ENCODE data around the gene PIK3R1.

PIK3R1 gene

GRCh38 chr5:68332080-68332451 lies 116.5 kb downstream of the PIK3R1 start:
- no peak for DNase-seq

DNA sequence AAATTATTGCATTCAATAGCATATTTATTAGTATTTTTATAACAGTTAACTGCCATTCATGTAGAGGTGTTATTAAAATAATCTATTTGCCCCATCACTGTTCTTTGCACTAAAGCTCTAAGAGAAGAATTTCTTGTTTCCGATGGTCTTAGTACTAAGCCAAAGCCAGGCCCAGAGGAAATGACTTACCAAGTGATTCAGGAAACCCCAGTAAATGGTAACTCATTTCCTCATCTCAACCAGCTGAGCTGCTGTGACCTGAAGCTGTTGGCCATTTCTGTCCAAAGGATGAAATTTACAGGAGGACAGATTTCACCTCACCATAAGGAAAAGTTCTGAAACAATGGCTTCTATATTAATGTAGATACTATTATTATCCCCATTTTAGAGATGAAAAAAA lies 117.0 kb downstream of the PIK3R1 start:
- DNase-seq: no peak

DNA sequence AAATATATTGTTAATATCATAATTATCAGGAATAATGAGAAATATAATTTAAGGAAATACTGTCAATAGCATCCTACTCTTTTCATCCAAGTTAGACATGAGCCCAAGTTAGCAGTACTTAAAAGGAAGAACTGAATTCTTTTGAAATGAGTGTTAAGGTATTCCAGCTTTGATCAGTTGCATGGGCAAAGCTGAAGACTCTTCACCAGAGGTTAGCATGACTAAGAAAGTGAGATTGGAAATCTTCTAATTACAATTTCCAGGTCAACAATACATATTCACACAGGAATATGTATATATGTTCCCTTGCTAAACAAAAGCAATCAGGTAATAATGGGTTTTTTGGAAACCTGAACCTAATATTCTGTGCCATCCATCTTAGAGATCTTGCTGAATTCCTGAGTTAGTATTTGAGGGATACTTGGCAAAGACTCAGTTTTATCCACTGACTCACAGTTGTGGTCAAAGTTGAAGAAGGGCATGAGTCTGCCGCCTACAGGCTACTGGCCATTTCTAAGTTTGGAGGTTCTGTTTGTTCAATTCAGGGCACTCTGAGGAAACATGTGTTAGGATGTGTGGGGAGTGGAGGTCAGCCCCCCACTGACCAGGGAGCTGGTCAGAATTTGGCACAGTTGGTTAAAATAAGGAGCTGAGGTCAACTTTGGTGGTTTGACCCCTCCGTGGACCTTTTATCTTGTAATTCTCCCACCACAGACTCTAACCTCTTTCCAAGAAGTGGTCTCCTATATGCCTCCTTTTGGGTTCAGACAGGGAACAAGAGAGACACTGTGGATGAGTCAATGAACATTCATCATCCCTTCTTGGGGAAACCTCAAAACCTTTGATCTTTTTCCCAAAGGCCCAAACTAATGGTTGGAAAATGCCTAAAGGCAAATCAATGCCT lies 118.3 kb downstream of the PIK3R1 start:
- DNase-seq: no peak

GRCh38 chr5:68334553-68334886 lies 119.0 kb downstream of the PIK3R1 start:
- DNase-seq: no peak

DNA sequence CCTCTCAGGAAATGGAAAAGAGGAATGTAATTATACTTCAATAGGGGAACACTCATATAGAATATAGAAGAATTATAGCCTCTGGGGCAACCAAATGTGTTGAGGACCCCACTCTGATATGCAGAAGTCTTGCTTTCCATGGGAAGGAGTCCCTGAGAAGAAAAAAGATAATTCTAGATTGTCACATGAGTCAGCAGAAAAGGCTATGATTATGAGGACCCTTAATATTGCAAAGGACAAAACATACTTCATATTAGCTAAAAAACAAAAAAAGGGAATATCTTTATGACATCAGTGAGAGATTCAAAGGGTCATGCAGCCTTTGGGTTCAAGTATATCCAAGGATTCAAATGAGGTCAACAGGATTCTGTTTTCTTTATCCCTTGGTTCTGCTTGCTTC lies 119.5 kb downstream of the PIK3R1 start:
- no peak for DNase-seq

DNA sequence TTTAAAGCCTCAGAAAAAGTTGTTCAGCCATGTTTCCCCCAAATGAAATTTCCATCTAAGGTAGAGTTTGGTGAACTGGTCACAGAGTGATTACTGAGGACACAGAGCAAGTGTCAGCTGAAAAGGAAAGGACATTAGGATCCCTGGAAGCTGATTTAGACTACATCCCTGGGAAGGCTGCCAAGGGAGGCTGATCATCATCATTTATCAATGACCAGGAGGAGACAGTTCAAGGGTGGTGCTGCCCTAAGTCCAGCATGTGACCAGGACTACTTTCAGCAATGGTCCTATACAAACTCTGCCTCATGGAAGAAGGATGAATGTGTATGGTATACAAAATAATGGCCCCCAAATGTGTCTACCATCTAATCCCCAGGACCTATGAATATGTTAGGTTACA lies 120.6 kb downstream of the PIK3R1 start:
- DNase-seq: no peak

GRCh38 chr5:68337235-68337634 lies 121.7 kb downstream of the PIK3R1 start:
- DNase-seq: no peak

- no peak for DNase-seq
These were observed 124.4 kb downstream of the PIK3R1 start for GRCh38 chr5:68339921-68340321.

GRCh38 chr5:68341006-68341405 lies 125.5 kb downstream of the PIK3R1 start:
- DNase-seq: no peak

DNA sequence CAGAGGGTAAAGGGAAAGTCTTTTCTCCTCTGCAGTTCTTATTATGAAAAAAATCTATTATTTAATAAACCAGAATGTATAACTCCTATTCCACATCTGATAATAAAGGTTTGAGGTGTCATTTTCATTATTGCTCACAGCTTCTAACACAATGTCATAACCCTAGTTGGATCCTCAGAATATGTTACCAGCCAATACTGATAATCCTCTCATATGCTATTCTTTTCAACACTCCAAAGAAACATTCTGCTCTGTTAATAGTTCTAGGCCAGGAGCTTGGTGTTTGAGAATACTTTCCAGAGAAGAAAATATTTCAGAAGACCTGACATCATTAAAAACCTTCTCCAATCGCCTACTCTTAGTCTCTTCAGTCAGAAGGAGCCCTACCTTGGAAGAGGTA lies 127.1 kb downstream of the PIK3R1 start:
- no peak for DNase-seq

- DNase-seq: no peak
These were observed 127.9 kb downstream of the PIK3R1 start for GRCh38 chr5:68343421-68343826.

GRCh38 chr5:68344447-68345111 lies 129.0 kb downstream of the PIK3R1 start:
- DNase-seq: no peak

GRCh38 chr5:68345171-68345570 lies 129.6 kb downstream of the PIK3R1 start:
- no peak for DNase-seq

GRCh38 chr5:68345582-68345981 lies 130.0 kb downstream of the PIK3R1 start:
- DNase-seq: no peak

- DNase-seq: no peak
These were observed 132.0 kb downstream of the PIK3R1 start for GRCh38 chr5:68347536-68347935.

DNA sequence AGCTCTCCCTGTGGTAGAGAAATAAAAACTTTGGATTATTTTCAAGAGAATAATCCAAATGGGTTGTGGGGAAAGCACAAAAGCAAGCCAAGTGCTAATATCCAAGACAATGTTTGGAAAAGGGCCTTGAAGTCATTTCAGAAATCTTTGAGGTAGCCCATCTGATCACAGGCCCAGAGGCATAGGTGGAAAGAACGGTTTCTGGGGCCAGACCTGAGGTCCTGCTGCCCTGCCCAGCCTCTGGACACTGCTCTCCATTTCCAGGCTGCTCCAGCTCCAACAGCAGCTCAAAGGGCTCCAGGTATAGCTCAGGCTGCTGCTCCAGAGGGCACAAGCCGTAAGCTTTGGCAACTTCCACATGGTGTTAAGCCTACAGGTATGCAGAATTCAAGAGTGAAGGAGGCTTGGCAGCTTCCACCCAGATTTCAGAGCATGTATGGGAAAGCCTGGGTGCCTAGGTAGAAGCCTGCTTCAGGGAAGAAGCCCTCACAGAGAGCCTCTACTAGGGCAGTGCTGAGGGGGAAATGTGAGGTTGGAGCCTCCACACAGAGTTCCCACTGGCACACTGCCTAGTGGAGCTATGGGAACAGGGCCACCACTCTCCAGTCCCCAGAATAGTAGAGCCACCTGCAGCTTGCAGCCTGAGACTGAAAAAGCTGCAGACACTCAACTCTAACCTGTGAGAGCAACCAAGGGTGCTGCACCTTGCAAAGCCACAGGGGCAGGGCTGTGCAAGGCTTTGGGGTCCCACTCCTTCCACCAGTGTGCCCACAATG lies 133.1 kb downstream of the PIK3R1 start:
- no peak for DNase-seq

DNA sequence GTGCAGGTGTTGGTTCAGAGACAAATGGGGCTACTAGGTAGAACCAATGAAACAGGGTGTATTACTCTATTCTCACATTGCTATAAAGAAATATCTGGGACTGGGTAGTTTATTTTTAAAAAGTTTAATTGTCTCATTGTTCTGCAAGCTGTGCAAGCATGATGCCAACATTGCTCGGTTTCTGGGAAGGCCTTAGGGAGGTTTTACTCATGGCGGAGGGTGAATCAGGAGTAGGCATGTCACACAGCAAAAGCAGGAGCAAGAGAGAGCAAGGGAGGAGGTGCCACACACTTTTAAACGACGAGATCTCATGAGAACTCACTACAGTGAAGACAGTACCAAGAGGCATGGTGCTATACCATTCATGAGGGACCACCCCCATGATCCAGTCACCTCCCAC lies 134.6 kb downstream of the PIK3R1 start:
- DNase-seq: no peak
